A549 treated with RU486 at 1 μM for 4 hours (cell line): ENCODE results near the gene SNX3. TPM values are rescaled to one million over a fixed set of nuclear protein-coding genes. Genes with fewer than 3 reads are reported as not detected.

Experiments used
- total RNA-seq: library from RNA; stranded (reverse); fragments of 200-300 nt; extraction: Qiagen RNA extraction; gene quantifications from 5 replicates; pipeline ENCODE4 v1.2.3, GENCODE V29; 2022; ENCODE audit warnings: low read depth

The SNX3 gene
- total RNA-seq, result 52.1 to 119 TPM (median 111 TPM) in 5 replicates

GRCh38 chr6:108260809-108261569 is at the start of gene SNX3:
Gene SNX3 (minus strand): TSS chr6:108261040. CDS start chr6:108260921, 119 bp downstream.

DNA sequence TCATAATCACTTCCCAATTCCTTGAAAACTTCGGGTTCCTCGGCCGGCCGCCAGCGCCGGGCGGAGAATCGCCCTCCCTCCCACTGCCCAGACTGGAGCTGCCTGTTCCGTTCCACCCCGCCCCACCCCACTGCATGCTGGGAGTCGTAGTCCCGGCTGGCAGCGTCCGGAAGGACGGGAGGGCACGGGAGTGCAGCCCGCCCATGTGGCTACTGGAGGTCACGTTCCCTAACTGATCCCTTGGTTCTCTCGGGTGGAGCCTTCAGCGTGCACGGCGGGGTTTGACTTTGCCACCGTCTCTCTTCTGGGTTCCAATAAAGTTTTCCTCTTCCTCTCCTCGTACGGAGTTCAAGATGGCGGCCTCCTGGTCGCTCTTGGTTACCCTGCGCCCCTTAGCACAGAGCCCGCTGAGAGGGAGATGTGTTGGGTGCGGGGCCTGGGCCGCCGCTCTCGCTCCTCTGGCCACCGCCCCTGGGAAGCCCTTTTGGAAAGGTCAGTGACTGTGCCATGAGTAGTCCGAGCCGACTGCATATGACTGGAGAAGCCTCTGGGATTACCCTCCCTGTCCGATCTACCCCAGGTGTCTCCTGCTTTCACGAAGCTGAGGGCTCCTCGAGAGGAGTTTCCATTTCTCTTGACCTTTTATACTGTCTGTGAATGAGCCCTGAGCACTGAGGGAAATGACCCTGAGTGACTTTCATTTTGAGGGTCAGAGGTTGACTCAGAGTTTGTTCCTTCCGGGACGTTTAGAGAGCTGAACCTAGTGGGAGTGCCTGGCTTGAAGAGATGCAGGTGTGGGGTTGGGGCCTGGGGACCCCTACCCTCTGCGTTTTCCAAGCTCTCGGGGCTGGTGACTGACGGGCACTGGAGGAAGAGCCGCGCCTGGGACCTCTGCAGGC is 34.1 kb upstream of the SNX3 start, which contains the start of gene AFG1L:
AFG1L (plus strand) TSS at position 328 of the 899 bp plus-strand sequence; CDS start at position 354, 26 bp downstream.

GRCh38 chr6:108165714-108166663 is 94.9 kb downstream of the SNX3 start, which contains the start of gene NR2E1:
Gene NR2E1 (plus strand): TSS chr6:108166022. CDS start chr6:108166766, 744 bp downstream.

Other genes with a start within 250 kb of the SNX3 start
- gene OSTM1, start 186.3 kb downstream of the SNX3 start, total RNA-seq, result 10.0 to 28.7 TPM (median 21.3 TPM) in 5 replicates
- gene NR2E1, start 95.0 kb downstream of the SNX3 start, total RNA-seq, result 0.03 TPM in 1 of 5 replicates, not detected in the others
- gene AFG1L, start 34.0 kb upstream of the SNX3 start, total RNA-seq, result 0.79 to 2.4 TPM (median 1.9 TPM) in 5 replicates